HepG2 (cell line): Measurements from ENCODE around the gene KLC4. TPM values are rescaled to one million over a fixed set of nuclear protein-coding genes. Genes with fewer than 3 reads are reported as not detected.
A peak's percentile ranks its signal among the peaks of the same experiment; 100 is the strongest.

Experiments
- ATRX ChIP-seq: sonication (generic); formaldehyde crosslinking; IDR thresholded peaks from 2 replicates; pipeline ENCODE4 v1.4.0; 2020; ENCODE audit warnings: missing genetic modification reagents, borderline replicate concordance
- CEBPG ChIP-seq: IDR thresholded peaks from 2 replicates; pipeline ENCODE4 v1.6.1; 2016
- CTCF ChIP-seq: sonication (generic); formaldehyde crosslinking; IDR thresholded peaks from 2 replicates; pipeline ENCODE4 v1.5.0; 2020; ENCODE audit warnings: mild to moderate bottlenecking, missing genetic modification reagents, moderate library complexity
- FOXP1 ChIP-seq, 2 experiments: fragments of 450-650 bp in 1 of 2; IDR thresholded peaks; 2 replicates each; pipeline ENCODE4 v1.6.1; 2017 to 2018; ENCODE audit warnings: antibody characterized with exemption in 1 of 2
- GZF1 ChIP-seq: sonication (generic); formaldehyde crosslinking; IDR thresholded peaks from 2 replicates; pipeline ENCODE4 v1.5.1; 2020; ENCODE audit warnings: mild to moderate bottlenecking, missing genetic modification reagents
- HDAC1 ChIP-seq: sonication (generic); formaldehyde crosslinking; IDR thresholded peaks from 2 replicates; pipeline ENCODE4 v1.5.1; 2020; ENCODE audit warnings: mild to moderate bottlenecking, missing genetic modification reagents
- HNRNPL ChIP-seq: fragments of 200-400 bp; formaldehyde crosslinking; IDR thresholded peaks from 2 replicates; pipeline ENCODE4 v1.6.1; 2017; ENCODE audit warnings: mild to moderate bottlenecking, low read depth, low read length
- MLLT10 ChIP-seq: sonication (generic); formaldehyde crosslinking; IDR thresholded peaks from 2 replicates; pipeline ENCODE4 v1.4.0; 2020; ENCODE audit warnings: missing genetic modification reagents
- NR2F1 ChIP-seq, 2 experiments: fragments of 450-650 bp in 1 of 2; formaldehyde crosslinking in 1 of 2; IDR thresholded peaks; 2 replicates each; pipeline versions ENCODE4 v1.5.0 to v1.6.1; 2016 to 2020; ENCODE audit warnings: mild to moderate bottlenecking in 1 of 2, missing compliant biosample characterization in 1 of 2, missing genetic modification reagents in 1 of 2, moderate library complexity in 1 of 2
- POLR2AphosphoS2 ChIP-seq: IDR thresholded peaks from 2 replicates; pipeline ENCODE4 v1.6.1; 2011; ENCODE audit warnings: low read depth, low read length, improper control_type of control experiment
- PRPF4 ChIP-seq: fragments of 200-400 bp; formaldehyde crosslinking; IDR thresholded peaks from 2 replicates; pipeline ENCODE4 v1.6.1; 2016; ENCODE audit warnings: low read length, low read depth; ENCODE audit not compliant: poor library complexity, severe bottlenecking
- PTBP1 ChIP-seq: fragments of 200-400 bp; formaldehyde crosslinking; IDR thresholded peaks from 2 replicates; pipeline ENCODE4 v1.6.1; 2018; ENCODE audit warnings: low read length, low read depth; ENCODE audit not compliant: poor library complexity, severe bottlenecking
- RARA ChIP-seq: IDR thresholded peaks from 2 replicates; pipeline ENCODE4 v1.6.1; 2016; ENCODE audit warnings: missing genetic modification reagents, missing compliant biosample characterization
- SP140L ChIP-seq: sonication (generic); formaldehyde crosslinking; IDR thresholded peaks from 2 replicates; pipeline ENCODE4 v1.4.0; 2020; ENCODE audit warnings: missing genetic modification reagents, borderline replicate concordance
- TFDP2 ChIP-seq: sonication (generic); formaldehyde crosslinking; IDR thresholded peaks from 2 replicates; pipeline ENCODE4 v1.4.0; 2020; ENCODE audit warnings: missing genetic modification reagents
- ZBTB7A ChIP-seq: sonication (generic); formaldehyde crosslinking; IDR thresholded peaks from 2 replicates; pipeline ENCODE4 v1.8.0; 2022; ENCODE audit warnings: mild to moderate bottlenecking, missing genetic modification reagents
- ZFP36L2 ChIP-seq: sonication (generic); formaldehyde crosslinking; IDR thresholded peaks from 2 replicates; pipeline ENCODE4 v1.4.0; 2020; ENCODE audit warnings: missing genetic modification reagents
- ZNF281 ChIP-seq: sonication (generic); formaldehyde crosslinking; IDR thresholded peaks from 2 replicates; pipeline ENCODE4 v1.4.0; 2020; ENCODE audit warnings: missing genetic modification reagents, borderline replicate concordance
- ZNF512B ChIP-seq: sonication (generic); formaldehyde crosslinking; IDR thresholded peaks from 2 replicates; pipeline ENCODE4 v1.5.1; 2020; ENCODE audit warnings: missing genetic modification reagents, mild to moderate bottlenecking, borderline replicate concordance
- ZNF773 ChIP-seq: sonication (generic); formaldehyde crosslinking; IDR thresholded peaks from 2 replicates; pipeline ENCODE4 v1.4.0; 2020; ENCODE audit warnings: missing genetic modification reagents, borderline replicate concordance
- ZNF891 ChIP-seq: sonication (generic); formaldehyde crosslinking; IDR thresholded peaks from 2 replicates; pipeline ENCODE4 v1.5.0; 2020; ENCODE audit warnings: mild to moderate bottlenecking, missing genetic modification reagents
- ZZZ3 ChIP-seq: sonication (generic); formaldehyde crosslinking; IDR thresholded peaks from 2 replicates; pipeline ENCODE4 v1.4.0; 2020; ENCODE audit warnings: missing genetic modification reagents, mild to moderate bottlenecking, borderline replicate concordance
- polyA plus RNA-seq, 8 experiments: library from polyadenylated mRNA; depleted of rRNA in 3 of 8; stranded (reverse) in 7 of 8; unstranded in 1 of 8; fragments of >200 nt; fragmentation: Illumina TruSeq in 4 of 8; extraction: Trizol in 4 of 8; gene quantifications; 2 replicates each; pipeline versions ENCODE4 v1.2.1 to v1.2.3, GENCODE V29; 2011 to 2016; ENCODE audit warnings: low read depth in 4 of 8, missing spikeins in 1 of 8, mixed read lengths in 1 of 8; ENCODE audit not compliant: insufficient read depth in 1 of 8
- total RNA-seq, 5 experiments: library from RNA; depleted of rRNA; stranded (reverse); fragments of >200 nt; fragmentation: Illumina TruSeq; extraction: Trizol; gene quantifications; 2 replicates each; pipeline ENCODE4 v1.2.3, GENCODE V29; 2016; ENCODE audit warnings: low read depth in 1 of 5

Gene KLC4
- total and polyA plus RNA-seq, 2 of the 13 experiments (the other 11 are each of a cell fraction or from before 2014, with no cell fraction given): 45.4 to 70.4 TPM

GRCh38 chr6:43075670-43076463, 16.4 kb downstream of the KLC4 start, which contains the start of gene PTK7 (continued):
- TF ChIP-seq ZBTB7A (CRISPR knock-in tag): peak; percentile 80; the same call in 1 of the 2 replicates
- TF ChIP-seq SP140L: no peak
- no peak for TF ChIP-seq HDAC1 (CRISPR knock-in tag)
- TF ChIP-seq ZNF773 (CRISPR knock-in tag): no peak
- TF ChIP-seq ATRX (CRISPR knock-in tag): no peak
- TF ChIP-seq HNRNPL: no peak
- no peak for TF ChIP-seq PRPF4
- no peak for TF ChIP-seq ZZZ3 (CRISPR knock-in tag)
- TF ChIP-seq ZNF512B (CRISPR knock-in tag): no peak
- TF ChIP-seq ZNF281 (CRISPR knock-in tag): peak; percentile 83
- TF ChIP-seq TFDP2 (CRISPR knock-in tag): 0 out of 2 replicates have a peak, but pooled peaks have one; percentile 31
- no peak for TF ChIP-seq FOXP1 (IDR thresholded peaks at IDR 0.05)
- TF ChIP-seq FOXP1 (CRISPR knock-in tag; IDR thresholded peaks at IDR 0.05): no peak
- no peak for TF ChIP-seq CEBPG
- no peak for TF ChIP-seq RARA (CRISPR knock-in tag)
- no peak for TF ChIP-seq CTCF (CRISPR knock-in tag)
- TF ChIP-seq ZFP36L2 (CRISPR knock-in tag): no peak
- TF ChIP-seq ZNF891: no peak
- no peak for TF ChIP-seq POLR2AphosphoS2
- no peak for TF ChIP-seq PTBP1
- no peak for TF ChIP-seq NR2F1 (CRISPR knock-in tag; IDR thresholded peaks at IDR 0.05)
- no peak for TF ChIP-seq MLLT10 (CRISPR knock-in tag)
- no peak for TF ChIP-seq GZF1 (CRISPR knock-in tag)
